ENCODE data around the gene ACSL1. TPM values are rescaled to one million over a fixed set of nuclear protein-coding genes. Genes with fewer than 3 reads are reported as not detected.

ACSL1 gene
- polyA plus RNA-seq, 1 donor (not counting 4 experiments of a cell fraction or from before 2014, with no cell fraction given) = 60.6 TPM

GRCh38 chr4:184795214-184795844 lies 30.4 kb downstream of the ACSL1 start:
- Histone ChIP-seq H3K4me2 (ENCODE audit: control insufficient read depth, extremely low read depth, insufficient read depth, low read depth, low read length) (no peak overlapping the region), H3K36me3 (ENCODE audit: control insufficient read depth in 2 of 2, extremely low read depth in 1 of 2, insufficient read depth in 2 of 2, low read length in 2 of 2) (peaks cover 7 to 17% of the 10 kb centered on the region in 2 experiments), H3K9ac (ENCODE audit: control insufficient read depth, extremely low read depth, insufficient read depth, low read length) (no peak overlapping the region), H3K27ac (ENCODE audit: control insufficient read depth, insufficient read depth, low read length) (no peak overlapping the region), H3K9me3 (ENCODE audit: control insufficient read depth, low read depth, low read length) (no peaks in the 10 kb centered on the region), H3K79me2 (ENCODE audit: control insufficient read depth, insufficient read depth, low read length) (peaks cover 7% of the 10 kb centered on the region), H3K27me3 (ENCODE audit: control insufficient read depth, extremely low read depth, insufficient read depth, low read length) (no peaks in the 10 kb centered on the region), H2AFZ (ENCODE audit: control insufficient read depth, low read length) (no peak overlapping the region), H4K20me1 (ENCODE audit: control insufficient read depth, extremely low read depth, insufficient read depth, low read length) (peaks cover 5% of the 10 kb centered on the region), H3K4me1 (ENCODE audit: control insufficient read depth, extremely low read depth, insufficient read depth, low read length) (peaks cover 15% of the 10 kb centered on the region), H3K9me1 (ENCODE audit: control insufficient read depth, extremely low read depth, insufficient read depth, low read length) (peaks cover 4% of the 10 kb centered on the region), H3K4me3 (ENCODE audit: control insufficient read depth in 2 of 3, extremely low read depth in 1 of 3, insufficient read depth in 2 of 3, low read depth in 1 of 3, low read length in 3 of 3) (no peak overlapping the region)
- FAIRE-seq (no peak), DNase-seq (ENCODE audit: low read depth, low spot score) (no peak)
- dilution Hi-C loops (cut with MboI; ENCODE audit: extremely low pct_ligation_motif_present, low sequenced_read_pairs) = no loop called here
- TF ChIP-seq CTCF (optimal IDR thresholded peaks at IDR 0.05 in 1 of 3, IDR thresholded peaks at IDR 0.05 in 1 of 3, conservative IDR thresholded peaks at IDR 0.05 in 1 of 3; ENCODE audit: extremely low read depth in 1 of 3, insufficient read depth in 2 of 3, low read length in 3 of 3) = no peak
- no peak for TF ChIP-seq EZH2 (IDR thresholded peaks at IDR 0.05; ENCODE audit: low read length)

GRCh38 chr4:184794470-184794869 lies 31.3 kb downstream of the ACSL1 start:
- H3K36me3 ChIP-seq (ENCODE audit: control insufficient read depth in 2 of 2, extremely low read depth in 1 of 2, insufficient read depth in 2 of 2, low read length in 2 of 2) = peaks cover 2 to 13% of the 10 kb centered on the region in 2 experiments
- H3K9me1 ChIP-seq (ENCODE audit: control insufficient read depth, extremely low read depth, insufficient read depth, low read length) = peaks cover 4% of the 10 kb centered on the region
- H3K9ac ChIP-seq (ENCODE audit: control insufficient read depth, extremely low read depth, insufficient read depth, low read length) = no peak overlapping the region
- dilution Hi-C loops (cut with MboI; ENCODE audit: extremely low pct_ligation_motif_present, low sequenced_read_pairs) = no loop called here
- no peaks in the 10 kb centered on the region for H3K27me3 ChIP-seq (ENCODE audit: control insufficient read depth, extremely low read depth, insufficient read depth, low read length)
- no peak overlapping the region for H2AFZ ChIP-seq (ENCODE audit: control insufficient read depth, low read length)
- DNase-seq (ENCODE audit: low read depth, low spot score) = no peak
- peaks cover 4% of the 10 kb centered on the region for H3K79me2 ChIP-seq (ENCODE audit: control insufficient read depth, insufficient read depth, low read length)
- no peak overlapping the region for H3K4me3 ChIP-seq (ENCODE audit: control insufficient read depth in 2 of 3, extremely low read depth in 1 of 3, insufficient read depth in 2 of 3, low read depth in 1 of 3, low read length in 3 of 3)
- no peak overlapping the region for H3K4me2 ChIP-seq (ENCODE audit: control insufficient read depth, extremely low read depth, insufficient read depth, low read depth, low read length)
- TF ChIP-seq CTCF (optimal IDR thresholded peaks at IDR 0.05 in 1 of 3, IDR thresholded peaks at IDR 0.05 in 1 of 3, conservative IDR thresholded peaks at IDR 0.05 in 1 of 3; ENCODE audit: extremely low read depth in 1 of 3, insufficient read depth in 2 of 3, low read length in 3 of 3) (no peak), EZH2 (IDR thresholded peaks at IDR 0.05; ENCODE audit: low read length) (no peak)
- H3K27ac ChIP-seq (ENCODE audit: control insufficient read depth, insufficient read depth, low read length) = no peak overlapping the region
- FAIRE-seq = no peak
- peaks cover 15% of the 10 kb centered on the region for H3K4me1 ChIP-seq (ENCODE audit: control insufficient read depth, extremely low read depth, insufficient read depth, low read length)
- peaks cover 5% of the 10 kb centered on the region for H4K20me1 ChIP-seq (ENCODE audit: control insufficient read depth, extremely low read depth, insufficient read depth, low read length)
- H3K9me3 ChIP-seq (ENCODE audit: control insufficient read depth, low read depth, low read length) = no peaks in the 10 kb centered on the region

Measured in keratinocyte (primary cell).